HG02763 (cell line): ENCODE data around the gene TMEM129.
"Not testable (repeated sequence)": the region's sequence is repeated elsewhere in the genome, so short reads cannot be mapped to it uniquely, and the experiment has no call there.

Experiments
- ATAC-seq: cut with Tn5 transposase; IDR thresholded peaks from one replicate; pipeline ENCODE4 v1.9.1; 2021; ENCODE audit warnings: mild to moderate bottlenecking, moderate library complexity; ENCODE audit not compliant: unreplicated experiment

TMEM129 gene

GRCh38 chr4:1671011-1671410 is 50.1 kb downstream of the TMEM129 start:
- not testable (repeated sequence) for ATAC-seq

GRCh38 chr4:1670279-1670678 is 50.8 kb downstream of the TMEM129 start:
- ATAC-seq: no peak

GRCh38 chr4:1669850-1670249 is 51.3 kb downstream of the TMEM129 start:
- no peak for ATAC-seq

- no peak for ATAC-seq
Measured at GRCh38 chr4:1669270-1669669, 51.9 kb downstream of the TMEM129 start.

- no peak for ATAC-seq
Measured at GRCh38 chr4:1668488-1668840, 52.7 kb downstream of the TMEM129 start.

GRCh38 chr4:1667273-1667672 is 53.9 kb downstream of the TMEM129 start:
- no peak for ATAC-seq

GRCh38 chr4:1666391-1666790 is 54.7 kb downstream of the TMEM129 start:
- ATAC-seq: no peak
